ENCODE data around the gene AMOTL2.

The AMOTL2 gene

DNA sequence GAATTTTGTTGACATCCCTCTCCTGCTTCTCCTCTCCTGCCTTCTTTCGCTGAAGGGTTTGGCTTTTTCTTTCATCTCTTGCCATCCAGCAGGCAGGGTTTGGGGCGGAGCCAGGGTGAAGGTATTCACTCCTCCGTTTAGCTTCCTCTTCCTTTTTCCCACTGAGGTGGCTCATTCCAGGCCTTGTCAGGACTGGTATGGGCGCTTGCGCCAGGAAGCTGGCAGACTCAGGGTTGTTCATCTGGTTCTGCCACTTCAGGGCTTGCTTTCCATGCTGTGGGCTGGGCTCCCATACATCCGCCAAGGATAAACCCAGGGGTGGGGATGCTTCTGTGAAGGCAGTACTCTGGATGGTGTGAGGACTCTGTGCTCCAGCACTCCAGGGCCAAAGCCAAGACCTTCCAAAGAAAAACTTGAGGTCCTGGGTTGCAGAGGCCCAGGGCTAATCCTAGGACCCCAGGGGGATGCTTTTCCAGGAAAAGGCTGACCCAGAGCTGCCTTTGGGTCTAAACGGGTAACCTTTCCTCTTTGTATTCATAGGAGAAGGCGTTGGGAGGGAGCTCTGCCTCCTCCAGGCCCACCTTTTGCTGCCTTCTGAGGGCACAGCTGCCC, 7.7 kb upstream of the AMOTL2 start:
- peak overlapping the region; percentile 21 for H3K4me3 ChIP-seq (ENCODE audit: low read depth, low read length)
- DNase-seq (ENCODE audit: low read depth) = peak; percentile 97
- TF ChIP-seq, protein P1, sequence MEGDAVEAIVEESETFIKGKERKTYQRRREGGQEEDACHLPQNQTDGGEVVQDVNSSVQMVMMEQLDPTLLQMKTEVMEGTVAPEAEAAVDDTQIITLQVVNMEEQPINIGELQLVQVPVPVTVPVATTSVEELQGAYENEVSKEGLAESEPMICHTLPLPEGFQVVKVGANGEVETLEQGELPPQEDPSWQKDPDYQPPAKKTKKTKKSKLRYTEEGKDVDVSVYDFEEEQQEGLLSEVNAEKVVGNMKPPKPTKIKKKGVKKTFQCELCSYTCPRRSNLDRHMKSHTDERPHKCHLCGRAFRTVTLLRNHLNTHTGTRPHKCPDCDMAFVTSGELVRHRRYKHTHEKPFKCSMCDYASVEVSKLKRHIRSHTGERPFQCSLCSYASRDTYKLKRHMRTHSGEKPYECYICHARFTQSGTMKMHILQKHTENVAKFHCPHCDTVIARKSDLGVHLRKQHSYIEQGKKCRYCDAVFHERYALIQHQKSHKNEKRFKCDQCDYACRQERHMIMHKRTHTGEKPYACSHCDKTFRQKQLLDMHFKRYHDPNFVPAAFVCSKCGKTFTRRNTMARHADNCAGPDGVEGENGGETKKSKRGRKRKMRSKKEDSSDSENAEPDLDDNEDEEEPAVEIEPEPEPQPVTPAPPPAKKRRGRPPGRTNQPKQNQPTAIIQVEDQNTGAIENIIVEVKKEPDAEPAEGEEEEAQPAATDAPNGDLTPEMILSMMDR (IDR thresholded peaks at IDR 0.05; ENCODE audit: control insufficient read depth, extremely low read depth, insufficient read depth) = no peak

DNA sequence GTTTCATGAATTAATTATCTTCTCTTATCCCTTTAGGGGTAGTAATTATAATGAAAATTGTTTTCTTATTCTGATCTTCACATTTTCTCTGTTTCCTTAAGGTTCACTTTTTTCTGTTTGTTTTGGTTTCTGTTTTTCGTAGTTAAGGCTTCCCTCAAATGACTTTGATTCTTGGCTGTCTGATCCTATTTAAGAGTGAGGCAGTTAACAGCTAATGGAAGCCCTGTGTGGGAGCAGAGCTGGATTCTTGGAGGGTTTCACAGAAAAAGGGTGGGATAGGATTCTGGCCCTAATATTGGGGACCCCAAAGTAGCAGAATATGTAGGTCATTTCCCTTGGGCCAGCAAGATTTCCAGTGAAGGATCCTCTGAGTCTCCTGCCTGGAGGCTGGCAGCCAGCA, 6.8 kb upstream of the AMOTL2 start:
- no peak for DNase-seq (ENCODE audit: low read depth)
- TF ChIP-seq, protein P1 (IDR thresholded peaks at IDR 0.05; ENCODE audit: control insufficient read depth, extremely low read depth, insufficient read depth) = no peak
- no peak overlapping the region for H3K4me3 ChIP-seq (ENCODE audit: low read depth, low read length)

DNA sequence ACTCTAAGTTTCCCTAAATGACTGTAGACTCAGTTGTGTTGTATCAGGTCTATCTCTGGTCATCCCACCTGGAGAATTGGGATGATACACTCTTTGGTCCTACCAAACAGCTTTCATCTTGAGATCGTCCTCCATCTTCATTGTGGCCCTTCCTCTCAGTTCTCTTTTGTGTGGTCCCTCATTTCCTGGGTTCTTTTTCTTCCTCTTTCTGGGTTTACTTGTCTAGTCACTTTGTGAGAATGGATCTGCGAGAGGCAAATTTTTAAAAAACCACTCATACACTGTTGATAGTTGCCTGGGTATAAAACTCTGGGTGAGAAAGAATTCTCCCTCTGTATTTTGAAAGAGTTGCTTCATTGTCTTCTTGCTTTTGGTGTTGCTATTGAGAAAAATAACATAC, 6.0 kb upstream of the AMOTL2 start:
- no peak overlapping the region for H3K4me3 ChIP-seq (ENCODE audit: low read depth, low read length)
- TF ChIP-seq, protein P1 (IDR thresholded peaks at IDR 0.05; ENCODE audit: control insufficient read depth, extremely low read depth, insufficient read depth) = no peak
- DNase-seq (ENCODE audit: low read depth) = no peak

DNA sequence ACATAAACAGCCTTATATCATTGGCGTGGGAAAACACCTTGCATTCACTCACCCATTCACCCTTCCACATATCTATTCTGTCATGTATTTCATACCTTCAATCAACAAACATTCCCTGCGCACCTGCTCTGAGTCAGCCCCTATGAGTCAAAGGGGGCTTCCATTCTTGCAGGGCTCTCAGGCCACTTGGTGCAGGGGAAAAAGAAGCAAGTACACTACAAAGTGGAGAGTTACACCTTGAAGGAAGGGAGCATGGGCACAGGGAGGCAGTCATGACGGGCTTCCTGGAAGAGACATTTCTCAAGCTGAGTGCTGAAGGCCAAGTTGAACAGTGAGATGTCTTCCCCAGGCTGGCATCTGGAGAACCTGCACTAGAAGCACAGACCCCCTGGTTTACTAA, 4.6 kb upstream of the AMOTL2 start:
- DNase-seq (ENCODE audit: low read depth) = no peak
- no peak overlapping the region for H3K4me3 ChIP-seq (ENCODE audit: low read depth, low read length)
- TF ChIP-seq, protein P1 (IDR thresholded peaks at IDR 0.05; ENCODE audit: control insufficient read depth, extremely low read depth, insufficient read depth) = no peak

DNA sequence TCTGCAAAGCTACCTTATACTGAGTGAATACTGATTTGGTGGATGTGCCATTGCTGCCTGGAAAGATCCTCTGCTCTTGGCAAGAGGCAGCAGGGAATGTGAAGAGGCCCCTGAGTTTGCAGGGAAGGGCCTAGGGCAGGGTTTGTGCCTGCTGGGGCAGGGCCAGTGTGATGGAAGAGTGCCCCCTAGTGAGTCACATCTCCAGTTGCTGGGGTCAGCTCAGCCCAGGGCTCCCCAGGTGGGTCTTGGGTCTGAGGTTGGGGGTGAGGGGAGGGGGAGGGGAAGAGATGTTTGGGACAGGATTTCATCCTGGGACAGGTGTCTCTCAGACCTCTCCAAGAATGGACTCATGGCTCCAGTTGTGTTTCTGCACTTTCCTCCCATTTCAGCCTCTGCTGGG, 4.1 kb upstream of the AMOTL2 start:
- H3K4me3 ChIP-seq (ENCODE audit: low read depth, low read length) = no peak overlapping the region
- TF ChIP-seq, protein P1 (IDR thresholded peaks at IDR 0.05; ENCODE audit: control insufficient read depth, extremely low read depth, insufficient read depth) = peak; percentile 35; the same call in 1 of the 2 replicates
- no peak for DNase-seq (ENCODE audit: low read depth)

DNA sequence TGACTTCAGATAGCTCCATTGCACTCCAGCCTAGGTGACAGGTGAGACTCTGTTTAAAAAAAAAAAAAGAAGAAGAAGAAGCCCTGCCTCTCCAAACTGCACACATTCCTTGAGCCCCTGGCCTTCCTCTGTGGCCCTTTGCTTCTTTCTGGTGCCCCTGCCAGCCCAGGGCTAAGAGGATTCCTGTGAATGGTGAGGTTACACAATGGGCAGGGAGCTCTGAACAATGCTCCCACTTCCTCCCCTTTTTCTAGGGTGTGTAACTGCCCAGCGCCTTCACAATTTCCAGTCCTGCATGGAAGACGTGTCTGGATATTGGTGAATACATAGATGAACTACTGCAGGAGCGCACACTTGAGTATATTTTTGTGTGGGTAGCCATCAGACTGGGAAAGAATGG, 3.6 kb upstream of the AMOTL2 start:
- no peak for DNase-seq (ENCODE audit: low read depth)
- TF ChIP-seq, protein P1 (IDR thresholded peaks at IDR 0.05; ENCODE audit: control insufficient read depth, extremely low read depth, insufficient read depth) = no peak

DNA sequence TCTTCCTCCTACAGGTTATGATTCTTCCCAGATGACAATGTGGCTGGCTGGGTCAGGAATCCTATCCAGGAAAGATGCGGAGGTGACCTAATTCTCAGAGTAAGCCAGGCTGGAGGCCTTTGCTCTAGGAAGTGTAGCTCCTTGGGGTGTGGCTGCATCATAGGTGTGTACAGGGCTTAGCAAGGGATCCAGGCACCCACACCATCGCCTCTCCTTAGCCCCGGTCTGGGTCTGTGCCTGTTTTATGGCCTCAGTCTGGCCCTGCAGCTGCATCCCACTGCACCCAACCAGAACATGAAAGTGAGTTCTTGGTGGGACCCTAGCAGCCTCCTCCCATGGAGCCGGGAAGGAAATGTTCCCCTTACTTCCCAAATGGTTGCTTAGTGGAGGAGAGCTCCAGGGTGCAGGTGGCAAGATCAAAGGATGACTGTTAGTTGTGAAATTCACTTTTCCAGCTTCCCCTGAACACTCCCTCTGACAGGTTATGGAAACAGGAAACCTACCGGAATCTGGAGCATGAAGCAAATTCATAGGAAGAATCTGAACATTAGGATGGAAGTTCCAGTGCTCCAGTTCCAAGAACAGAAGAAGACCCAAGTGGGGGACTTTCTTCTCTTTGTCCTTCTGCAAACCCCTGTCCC, 2.7 kb upstream of the AMOTL2 start:
- TF ChIP-seq, protein P1 (IDR thresholded peaks at IDR 0.05; ENCODE audit: control insufficient read depth, extremely low read depth, insufficient read depth) = no peak
- H3K4me3 ChIP-seq (ENCODE audit: low read depth, low read length) = no peak overlapping the region
- no peak for DNase-seq (ENCODE audit: low read depth)

More for the DNA sequence above, 3.6 kb upstream of the AMOTL2 start:
- H3K4me3 ChIP-seq (ENCODE audit: low read depth, low read length) = no peak overlapping the region
